Sigmoid colon (tissue), 7 donors: ENCODE data around the gene CABLES2. TPM values are rescaled to one million over a fixed set of nuclear protein-coding genes. Genes with fewer than 3 reads are reported as not detected.

Experiments
- DNase-seq: peaks from one replicate; pipeline ENCODE4 v3.0.0-alpha.2; 2019
- H3K27ac ChIP-seq, 4 donors: fragments of 200-600 bp; sonication (generic); one replicate each; pipeline ENCODE4 v1.5.1; 2016 to 2019; ENCODE audit warnings: mild to moderate bottlenecking in 1 of 4
- H3K27me3 ChIP-seq, 3 donors: fragments of 200-600 bp; sonication (generic); one replicate each; pipeline ENCODE4 v1.5.1; 2019; ENCODE audit warnings: mild to moderate bottlenecking in 1 of 3
- H3K36me3 ChIP-seq, 4 donors: fragments of 200-600 bp; sonication (generic); one replicate each; pipeline ENCODE4 v1.5.1; 2016 to 2019
- H3K4me1 ChIP-seq, 4 donors: fragments of 200-600 bp; sonication (generic); one replicate each; pipeline ENCODE4 v1.5.1; 2017 to 2019
- H3K4me3 ChIP-seq, 4 donors: fragments of 200-600 bp; sonication (generic); one replicate each; pipeline ENCODE4 v1.5.1; 2017 to 2019; ENCODE audit warnings: mild to moderate bottlenecking in 2 of 4, moderate library complexity in 1 of 4
- H3K9me3 ChIP-seq, 4 donors: fragments of 200-600 bp in 3 of 4; sonication (generic) in 3 of 4; one replicate each; pipeline versions ENCODE4 v1.5.1 to v1.6.1; 2013 to 2019
- CTCF ChIP-seq, 4 experiments: fragments of 450-650 bp in 3 of 4; fragments of 200-600 bp in 1 of 4; IDR thresholded peaks; one replicate each; pipeline ENCODE4 v1.5.1; 2016 to 2019; ENCODE audit warnings: antibody characterized with exemption in 4 of 4, mild to moderate bottlenecking in 3 of 4, moderate library complexity in 2 of 4
- EP300 ChIP-seq, 4 donors: sonication (generic); formaldehyde crosslinking; IDR thresholded peaks; one replicate each; pipeline ENCODE4 v1.6.1; 2017; ENCODE audit warnings: antibody characterized with exemption in 4 of 4
- POLR2A ChIP-seq, 2 donors: fragments of 450-650 bp; IDR thresholded peaks; one replicate each; pipeline ENCODE4 v1.6.1; 2016; ENCODE audit warnings: antibody characterized with exemption in 2 of 2, mild to moderate bottlenecking in 2 of 2, moderate library complexity in 2 of 2
- POLR2AphosphoS5 ChIP-seq, 4 donors: sonication (generic); formaldehyde crosslinking; IDR thresholded peaks; one replicate each; pipeline ENCODE4 v1.6.1; 2017; ENCODE audit warnings: antibody characterized with exemption in 4 of 4
- WGBS, 2 donors: extraction: QIAGEN DNeasy Blood & Tissue Kit; methylation state at CpG; one replicate each; pipeline ENCODE4 v1.1.7; 2013; 5-methylcytosine and 5-hydroxymethylcytosine counted together
- intact Hi-C: fragments of 100-400 bp; cut with DNase I; formaldehyde crosslinking; loops from one replicate; pipeline ENCODE4 v1.15.1; 2023
- polyA plus RNA-seq, 3 donors: library from polyadenylated mRNA; stranded (reverse); fragments of 200-250 nt; gene quantifications; one replicate each; pipeline ENCODE4 v1.2.3, GENCODE V29; 2013
- total RNA-seq, 4 donors: library from RNA; depleted of rRNA; stranded (reverse); fragments of >200 nt; gene quantifications; one replicate each; pipeline ENCODE4 v1.1.0, GENCODE V29; 2016
- donor health status: healthy with polysubstance abuse.
- donor health status: Bipolar disorder and iron deficiency.
- donor health status: healthy.

CABLES2 gene
- total and polyA plus RNA-seq, 7 donors: 1.8 to 6.9 (median 3.6) TPM

- Histone ChIP-seq H3K4me1 (peaks cover 0 to 6% (median 0%) of the 10 kb centered on the region in 4 donors), H3K27me3 (no peaks in the 10 kb centered on the region), H3K27ac (peak overlapping the region in 3 of 4 donors; percentile 14 to 49 (median 25)), H3K4me3 (no peak overlapping the region), H3K9me3 (no peaks in the 10 kb centered on the region), H3K36me3 (peaks cover 16 to 84% (median 31%) of the 10 kb centered on the region in 4 donors)
- 83 to 89% methylated on average over 25 of the region's 25 CpGs for WGBS, 2 donors
- TF ChIP-seq POLR2AphosphoS5 (IDR thresholded peaks at IDR 0.05) (no peak), CTCF (IDR thresholded peaks at IDR 0.05) (no peak), EP300 (IDR thresholded peaks at IDR 0.05) (no peak), POLR2A (IDR thresholded peaks at IDR 0.05) (no peak)
- DNase-seq: no peak
- intact Hi-C loops: loop anchor here (5.0 kb wide), 1 partner anchor 39 kb away; no protein-coding TSS in a partner anchor
These were observed 61.3 kb downstream of the CABLES2 start for GRCh38 chr20:62345681-62346370.

DNA sequence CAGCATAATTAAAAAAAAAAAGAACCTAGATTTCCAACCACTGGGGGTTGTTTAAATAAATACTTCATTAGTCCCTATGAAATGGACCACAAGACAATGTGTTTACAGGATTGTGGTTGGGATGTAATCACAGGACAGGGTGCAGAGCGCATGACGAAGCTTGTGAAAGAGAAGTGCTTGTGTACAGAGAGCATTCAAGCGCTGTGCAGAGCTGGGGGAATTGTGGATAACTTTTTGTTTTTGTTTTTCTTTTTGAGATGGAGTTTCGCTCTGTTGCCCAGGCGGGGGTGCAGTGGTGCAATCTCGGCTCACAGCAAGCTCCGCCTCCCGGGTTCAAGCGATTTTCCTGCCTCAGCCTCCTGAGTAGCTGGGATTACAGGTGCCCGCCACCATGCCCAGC lies 62.3 kb downstream of the CABLES2 start:
- DNase-seq: no peak
- TF ChIP-seq CTCF (IDR thresholded peaks at IDR 0.05) (no peak), EP300 (IDR thresholded peaks at IDR 0.05) (no peak), POLR2AphosphoS5 (IDR thresholded peaks at IDR 0.05) (no peak), POLR2A (IDR thresholded peaks at IDR 0.05) (no peak)
- H3K27me3 ChIP-seq: no peaks in the 10 kb centered on the region
- H3K4me1 ChIP-seq: peaks cover 0 to 6% (median 0%) of the 10 kb centered on the region in 4 donors
- WGBS, 2 donors: 81 to 84% methylated on average over 10 of the region's 10 CpGs
- intact Hi-C loops: loop anchor here (5.0 kb wide), 2 partner anchors 33 to 37 kb away; no protein-coding TSS in a partner anchor
- no peaks in the 10 kb centered on the region for H3K9me3 ChIP-seq
- peaks cover 16 to 84% (median 28%) of the 10 kb centered on the region in 4 donors for H3K36me3 ChIP-seq
- H3K4me3 ChIP-seq: no peak overlapping the region
- H3K27ac ChIP-seq: peak overlapping the region in 3 of 4 donors; percentile 34 to 63 (median 49)

GRCh38 chr20:62344092-62344491 lies 63.0 kb downstream of the CABLES2 start:
- Histone ChIP-seq H3K27ac (peak overlapping the region in 3 of 4 donors; percentile 34 to 63 (median 49)), H3K4me1 (peaks cover 0 to 6% (median 0%) of the 10 kb centered on the region in 4 donors), H3K27me3 (no peaks in the 10 kb centered on the region), H3K36me3 (peaks cover 16 to 90% (median 29%) of the 10 kb centered on the region in 4 donors), H3K9me3 (no peaks in the 10 kb centered on the region), H3K4me3 (no peak overlapping the region)
- WGBS, 2 donors: 89 to 91% methylated on average over 5 of the region's 5 CpGs
- no peak for TF ChIP-seq POLR2A (IDR thresholded peaks at IDR 0.05)
- peak in 1 of 4 donors; percentile 10 for TF ChIP-seq POLR2AphosphoS5 (IDR thresholded peaks at IDR 0.05)
- intact Hi-C loops: loop anchor here (5.0 kb wide), 1 partner anchor 33 kb away; no protein-coding TSS in a partner anchor
- no peak for DNase-seq

DNA sequence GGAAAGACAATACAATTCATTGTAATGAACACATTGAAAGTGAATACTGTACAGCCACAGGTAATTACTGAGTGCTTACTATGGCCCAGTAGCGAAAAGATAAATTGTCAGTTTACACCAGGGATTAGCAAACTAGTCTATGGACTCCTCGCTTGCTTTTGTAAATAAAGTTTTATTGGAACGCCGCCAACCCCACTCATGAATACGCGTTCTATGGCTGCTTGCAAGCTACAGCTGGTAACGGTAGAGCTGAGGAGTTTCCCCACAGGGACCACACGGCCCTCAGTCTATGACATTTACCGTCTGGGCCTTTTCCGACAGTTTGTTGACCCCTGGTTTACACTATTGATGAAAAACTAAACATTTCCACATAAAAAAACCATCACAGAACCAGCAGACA lies 64.2 kb downstream of the CABLES2 start:
- Histone ChIP-seq H3K27me3 (no peaks in the 10 kb centered on the region), H3K9me3 (no peaks in the 10 kb centered on the region), H3K36me3 (peaks cover 26 to 98% (median 34%) of the 10 kb centered on the region in 4 donors), H3K4me1 (peaks cover 0 to 6% (median 0%) of the 10 kb centered on the region in 4 donors), H3K4me3 (no peak overlapping the region), H3K27ac (peak overlapping the region; percentile 31 to 63 (median 54))
- 52 to 72% methylated on average over 10 of the region's 10 CpGs for WGBS, 2 donors
- DNase-seq: no peak
- intact Hi-C loops: loop anchor here (5.0 kb wide), 1 partner anchor 34 kb away; no protein-coding TSS in a partner anchor
- TF ChIP-seq POLR2A (IDR thresholded peaks at IDR 0.05): no peak
- TF ChIP-seq POLR2AphosphoS5 (IDR thresholded peaks at IDR 0.05): peak in 2 of 4 donors; percentile 13 to 24
- TF ChIP-seq CTCF (IDR thresholded peaks at IDR 0.05): no peak
- TF ChIP-seq EP300 (IDR thresholded peaks at IDR 0.05): no peak

GRCh38 chr20:62339647-62340062 lies 67.4 kb downstream of the CABLES2 start:
- no peak for DNase-seq
- H3K4me1 ChIP-seq: peaks cover 0 to 6% (median 0%) of the 10 kb centered on the region in 4 donors
- intact Hi-C loops: loop anchor here (5.0 kb wide), 1 partner anchor 38 kb away; no protein-coding TSS in a partner anchor
- WGBS, 2 donors: 70 to 78% methylated on average over 14 of the region's 14 CpGs
- H3K4me3 ChIP-seq: no peak overlapping the region
- no peaks in the 10 kb centered on the region for H3K27me3 ChIP-seq
- no peaks in the 10 kb centered on the region for H3K9me3 ChIP-seq
- H3K27ac ChIP-seq: no peak overlapping the region
- TF ChIP-seq CTCF (IDR thresholded peaks at IDR 0.05): no peak
- TF ChIP-seq POLR2AphosphoS5 (IDR thresholded peaks at IDR 0.05): no peak
- TF ChIP-seq EP300 (IDR thresholded peaks at IDR 0.05): no peak
- no peak for TF ChIP-seq POLR2A (IDR thresholded peaks at IDR 0.05)
- peaks cover 34 to 98% (median 44%) of the 10 kb centered on the region in 4 donors for H3K36me3 ChIP-seq
